Adrenal gland (tissue), 5 donors: ENCODE results near the gene ASTN2.

Source experiments
- CTCF ChIP-seq, 6 experiments: fragments of 450-650 bp in 4 of 6; fragments of 200-600 bp in 2 of 6; sonication (generic) in 1 of 6; IDR thresholded peaks; 1 replicate in 5 of 6; 2 replicates in 1 of 6; pipeline versions ENCODE4 v1.5.1 to v1.8.0; 2016 to 2021; ENCODE audit warnings: antibody characterized with exemption in 6 of 6, mild to moderate bottlenecking in 2 of 6, moderate library complexity in 1 of 6
- POLR2A ChIP-seq, 2 donors: fragments of 450-650 bp; IDR thresholded peaks; one replicate each; pipeline ENCODE4 v1.6.1; 2017; ENCODE audit warnings: antibody characterized with exemption in 2 of 2, mild to moderate bottlenecking in 2 of 2, moderate library complexity in 1 of 2
- donor health status: DM: no; HTN: no; CAD: no.

GRCh38 chr9:116389541-116390302, 1025.1 kb downstream of the ASTN2 start:
- TF ChIP-seq CTCF (IDR thresholded peaks at IDR 0.05): no peak
- no peak for TF ChIP-seq POLR2A (IDR thresholded peaks at IDR 0.05)
